ENCODE measurements around the gene RGS11. TPM values are rescaled to one million over a fixed set of nuclear protein-coding genes. Genes with fewer than 3 reads are reported as not detected.

The RGS11 gene
- total RNA-seq, 1 donor from 2014 or later: 12.5 TPM

GRCh38 chr16:283033-283805, 7.5 kb upstream of the RGS11 start, which contains the start of gene PDIA2:
Gene PDIA2, plus strand, starts transcription at chr16:283164. Its CDS starts 6 bp downstream, at chr16:283170.
- ATAC-seq (ENCODE audit: poor library complexity) (no peak), DNase-seq (no peak)
- intact Hi-C loops (cut with DNase I): no loop called here

- ATAC-seq (ENCODE audit: poor library complexity): no peak
- DNase-seq: no peak
- intact Hi-C loops (cut with DNase I): no loop called here
Measured at GRCh38 chr16:282491-282890, 6.7 kb upstream of the RGS11 start.

- ATAC-seq (ENCODE audit: poor library complexity): no peak
- intact Hi-C loops (cut with DNase I): no loop called here
- no peak for DNase-seq
Measured at GRCh38 chr16:281660-282255, 6.0 kb upstream of the RGS11 start.

GRCh38 chr16:280991-281659, 5.4 kb upstream of the RGS11 start:
- ATAC-seq (ENCODE audit: poor library complexity): no peak
- DNase-seq: no peak
- intact Hi-C loops (cut with DNase I): no loop called here

GRCh38 chr16:280552-280951, 4.8 kb upstream of the RGS11 start, which contains the start of gene ARHGDIG:
Gene ARHGDIG, plus strand, starts transcription at chr16:280591. Its CDS starts 90 bp downstream, at chr16:280681.
- no peak for ATAC-seq (ENCODE audit: poor library complexity)

GRCh38 chr16:280005-280460, 4.3 kb upstream of the RGS11 start:
- intact Hi-C loops (cut with DNase I): no loop called here
- DNase-seq (no peak), ATAC-seq (ENCODE audit: poor library complexity) (no peak)

More at GRCh38 chr16:280552-280951, 4.8 kb upstream of the RGS11 start, which contains the start of gene ARHGDIG:
- no peak for DNase-seq
- intact Hi-C loops (cut with DNase I): no loop called here

- ATAC-seq (ENCODE audit: poor library complexity): no peak
- no peak for DNase-seq
- intact Hi-C loops (cut with DNase I): no loop called here
Measured at GRCh38 chr16:279531-279930, 3.8 kb upstream of the RGS11 start.

- intact Hi-C loops (cut with DNase I): no loop called here
- ATAC-seq (ENCODE audit: poor library complexity) (peak; percentile 56), DNase-seq (no peak)
Measured at GRCh38 chr16:278863-279366, 3.2 kb upstream of the RGS11 start.

- ATAC-seq (ENCODE audit: poor library complexity) (peak; percentile 8), DNase-seq (no peak)
- intact Hi-C loops (cut with DNase I): no loop called here
Measured at GRCh38 chr16:276426-277077, 808 bp upstream of the RGS11 start.

- intact Hi-C loops (cut with DNase I): no loop called here
- DNase-seq: no peak
- ATAC-seq (ENCODE audit: poor library complexity): peak; percentile 15
Measured at GRCh38 chr16:275041-275641, 603 bp downstream of the RGS11 start.

- no peak for DNase-seq
- no peak for ATAC-seq (ENCODE audit: poor library complexity)
- intact Hi-C loops (cut with DNase I): no loop called here
Measured at GRCh38 chr16:273547-274421, 2.0 kb downstream of the RGS11 start.

- DNase-seq (no peak), ATAC-seq (ENCODE audit: poor library complexity) (no peak)
- intact Hi-C loops (cut with DNase I): no loop called here
Measured at GRCh38 chr16:272633-273546, 2.9 kb downstream of the RGS11 start.

GRCh38 chr16:270381-271255, 5.1 kb downstream of the RGS11 start:
- no peak for ATAC-seq (ENCODE audit: poor library complexity)
- intact Hi-C loops (cut with DNase I): no loop called here
- DNase-seq: no peak

- intact Hi-C loops (cut with DNase I): no loop called here
- ATAC-seq (ENCODE audit: poor library complexity) (no peak), DNase-seq (no peak)
Measured at GRCh38 chr16:269061-269796, 6.5 kb downstream of the RGS11 start.

Measured in Right ventricle myocardium superior (tissue), 1 donor.